GM12891 (cell line): ENCODE measurements around the gene MLC1.

Source experiments
- DNase-seq: peaks from one replicate; pipeline ENCODE4 v3.0.0; 2011; ENCODE audit warnings: low spot score; ENCODE audit not compliant: insufficient read length
- FAIRE-seq: peaks from 2 replicates; lab custom pipeline; 2011; peaks lifted over from hg19 to GRCh38; lab: Jason Lieb, UNC
- PAX5 ChIP-seq: IDR thresholded peaks from 2 replicates; pipeline ENCODE4 v1.6.1; 2011; ENCODE audit warnings: low read length, moderate library complexity, mild to moderate bottlenecking; ENCODE audit not compliant: insufficient read depth, severe bottlenecking
- POLR2A ChIP-seq: IDR thresholded peaks from 2 replicates; pipeline ENCODE4 v1.6.1; 2011; ENCODE audit warnings: low read depth, low read length, control low read depth
- POLR2AphosphoS5 ChIP-seq: IDR thresholded peaks from 2 replicates; pipeline ENCODE4 v1.6.1; 2011; ENCODE audit warnings: low read depth, low read length, control low read depth
- POU2F2 ChIP-seq: IDR thresholded peaks from 2 replicates; pipeline ENCODE4 v1.6.1; 2011; ENCODE audit warnings: low read depth, mild to moderate bottlenecking, control low read depth, low read length, moderate library complexity
- SPI1 ChIP-seq: IDR thresholded peaks from 2 replicates; pipeline ENCODE4 v1.6.1; 2011; ENCODE audit warnings: low read depth, low read length, control low read depth
- TAF1 ChIP-seq: IDR thresholded peaks from 2 replicates; pipeline ENCODE4 v1.6.1; 2011; ENCODE audit warnings: low read depth, low read length, control low read depth

Gene MLC1

DNA sequence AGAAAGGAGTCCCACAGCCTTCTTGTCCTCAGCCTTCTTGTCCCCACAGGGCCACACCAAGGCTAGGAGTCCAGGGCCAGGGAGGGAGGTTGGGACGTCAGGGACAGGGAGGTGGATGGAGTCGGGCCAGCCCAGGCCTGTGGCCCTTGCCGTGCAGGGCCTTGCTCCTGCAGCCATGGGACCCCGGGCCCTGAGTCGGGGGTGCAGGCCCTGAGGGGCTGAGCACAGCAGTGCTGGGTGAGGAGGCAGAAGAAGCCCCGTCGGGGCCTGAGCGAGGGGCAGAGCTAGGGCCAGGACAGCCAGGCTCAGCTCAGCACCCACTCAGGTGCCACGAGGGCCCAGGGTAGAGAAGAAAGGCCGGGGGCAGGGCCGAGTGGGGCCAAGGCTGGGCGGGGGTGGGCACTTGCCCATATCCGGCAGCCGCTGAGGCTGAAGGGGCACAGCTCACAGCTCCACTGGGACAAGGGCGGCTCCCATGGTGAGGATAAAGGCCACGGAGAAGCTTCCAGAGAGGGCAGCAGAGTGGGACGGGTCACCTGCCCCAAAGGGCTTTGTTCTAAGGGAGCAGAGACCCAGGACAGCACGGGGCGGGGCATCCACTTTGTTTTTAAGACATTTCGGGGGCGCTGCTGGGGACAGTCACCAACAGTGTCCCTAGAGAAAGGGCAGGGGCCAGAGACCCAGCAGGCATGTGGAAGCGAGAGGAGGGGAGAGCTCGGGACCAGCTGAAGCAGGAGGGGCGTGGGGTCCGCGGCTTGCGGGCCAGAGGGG, 3.6 kb downstream of the MLC1 start:
- FAIRE-seq (no peak), DNase-seq (no peak)
- TF ChIP-seq PAX5 (no peak), POU2F2 (no peak), POLR2AphosphoS5 (no peak)

DNA sequence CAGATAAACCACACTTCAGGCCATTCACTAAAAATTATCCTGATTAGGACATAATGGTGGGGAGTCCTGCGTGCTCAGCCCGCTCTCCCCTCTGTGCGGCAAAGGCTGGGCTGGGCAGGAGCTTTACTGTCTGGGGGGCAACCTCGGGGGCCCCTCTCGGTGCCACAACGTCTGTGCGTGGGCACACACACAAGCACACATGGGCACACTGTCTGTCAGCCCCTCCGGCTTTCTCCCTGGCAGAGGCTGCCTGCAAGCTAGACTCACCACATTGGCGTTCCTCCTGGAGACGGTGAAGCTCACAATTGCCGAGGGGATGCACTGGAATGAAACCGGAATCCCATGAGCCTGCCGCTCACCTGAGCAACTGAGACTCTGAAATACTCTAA, 5.2 kb downstream of the MLC1 start:
- no peak for DNase-seq
- TF ChIP-seq POLR2A (no peak), TAF1 (no peak), POU2F2 (no peak), POLR2AphosphoS5 (no peak), PAX5 (no peak), SPI1 (no peak)
- no peak for FAIRE-seq

DNA sequence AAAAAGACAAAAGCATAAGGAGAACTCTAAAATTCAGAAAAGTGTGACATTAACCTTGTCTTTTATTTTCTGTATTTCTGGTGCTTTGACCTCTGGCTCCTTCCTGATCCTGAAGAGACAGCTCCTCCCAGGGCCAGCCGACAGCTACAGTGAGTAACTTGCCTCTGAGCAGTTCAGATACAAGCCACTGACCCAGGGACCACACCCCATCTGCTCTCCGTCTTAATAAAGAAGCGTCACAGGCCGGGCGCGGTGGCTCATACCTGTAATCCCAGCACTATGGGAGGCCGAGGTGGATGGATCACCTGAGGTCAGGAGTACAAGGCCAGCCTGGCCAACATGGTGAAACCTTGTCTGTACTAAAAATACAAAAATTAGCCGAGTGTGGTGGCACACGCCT, 6.5 kb downstream of the MLC1 start:
- no peak for DNase-seq
- no peak for FAIRE-seq
- TF ChIP-seq POLR2A (no peak), SPI1 (no peak), POU2F2 (no peak), PAX5 (no peak), TAF1 (no peak), POLR2AphosphoS5 (no peak)

DNA sequence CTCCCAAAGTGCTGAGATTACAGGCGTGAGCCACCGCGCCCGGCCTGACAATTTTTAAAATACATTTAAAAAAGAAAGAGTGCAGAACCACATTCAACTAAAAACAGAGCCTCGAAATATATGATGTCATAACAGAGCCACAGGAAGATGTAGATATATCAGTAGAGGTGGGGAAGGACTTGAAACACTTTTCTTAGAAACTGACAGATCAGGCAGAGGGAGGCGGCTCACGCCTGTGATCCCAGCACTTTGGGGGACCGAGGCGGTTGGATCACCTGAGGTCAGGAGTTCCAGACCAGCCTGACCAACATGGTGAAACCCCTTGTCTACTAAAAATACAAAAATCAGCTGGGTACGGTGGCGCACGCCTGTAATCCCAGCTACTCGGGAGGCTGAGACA, 7.0 kb downstream of the MLC1 start:
- DNase-seq, result no peak
- TF ChIP-seq TAF1, result no peak
- no peak for TF ChIP-seq SPI1
- TF ChIP-seq POLR2AphosphoS5, result no peak
- no peak for TF ChIP-seq POLR2A

DNA sequence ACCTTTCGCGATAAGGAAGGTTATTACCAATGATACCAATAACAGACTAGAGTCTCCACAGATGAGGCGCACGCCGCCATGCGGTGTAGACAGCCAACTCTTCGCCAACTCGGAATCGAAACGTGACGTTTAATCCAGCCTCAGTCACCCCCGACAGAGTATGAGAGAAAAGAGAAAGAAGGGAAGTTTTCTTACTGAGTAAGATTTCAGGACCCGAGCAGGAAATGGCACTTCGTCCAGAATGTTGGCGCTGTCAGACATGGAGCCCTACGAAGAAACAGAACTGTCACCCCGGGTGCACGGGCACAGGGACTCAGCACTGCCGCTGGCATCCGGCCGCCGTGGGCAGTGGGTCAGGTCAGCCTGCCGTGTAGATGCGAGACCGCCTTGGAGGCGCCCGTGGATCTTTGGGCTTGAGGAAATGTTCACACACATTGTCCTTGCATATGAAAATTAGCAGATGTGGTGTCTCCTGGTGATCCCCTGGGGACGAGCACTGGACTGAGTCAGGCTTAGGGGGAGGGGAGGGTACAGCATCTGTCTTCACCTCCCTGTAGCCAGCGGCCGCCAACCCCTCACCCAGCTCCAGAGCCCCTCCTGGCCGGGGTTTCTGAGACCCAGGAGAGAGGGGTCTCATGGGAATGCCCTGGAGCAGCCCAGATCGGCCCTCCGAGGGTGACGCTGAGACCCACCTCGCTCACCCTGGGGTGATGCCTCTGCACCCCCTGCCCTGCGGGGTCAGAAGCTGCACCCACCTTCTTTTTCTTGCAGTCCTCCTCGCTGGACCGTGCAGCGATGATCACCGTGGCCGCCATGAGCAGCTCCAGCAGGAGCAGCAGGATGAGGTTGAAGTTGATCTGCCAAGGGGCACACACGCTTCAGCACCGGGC, 8.3 kb downstream of the MLC1 start:
- DNase-seq, result no peak
- FAIRE-seq, result no peak
- TF ChIP-seq SPI1 (no peak), POU2F2 (no peak), TAF1 (no peak), POLR2AphosphoS5 (no peak), POLR2A (no peak), PAX5 (no peak)

More for the DNA sequence above, 7.0 kb downstream of the MLC1 start:
- no peak for FAIRE-seq

DNA sequence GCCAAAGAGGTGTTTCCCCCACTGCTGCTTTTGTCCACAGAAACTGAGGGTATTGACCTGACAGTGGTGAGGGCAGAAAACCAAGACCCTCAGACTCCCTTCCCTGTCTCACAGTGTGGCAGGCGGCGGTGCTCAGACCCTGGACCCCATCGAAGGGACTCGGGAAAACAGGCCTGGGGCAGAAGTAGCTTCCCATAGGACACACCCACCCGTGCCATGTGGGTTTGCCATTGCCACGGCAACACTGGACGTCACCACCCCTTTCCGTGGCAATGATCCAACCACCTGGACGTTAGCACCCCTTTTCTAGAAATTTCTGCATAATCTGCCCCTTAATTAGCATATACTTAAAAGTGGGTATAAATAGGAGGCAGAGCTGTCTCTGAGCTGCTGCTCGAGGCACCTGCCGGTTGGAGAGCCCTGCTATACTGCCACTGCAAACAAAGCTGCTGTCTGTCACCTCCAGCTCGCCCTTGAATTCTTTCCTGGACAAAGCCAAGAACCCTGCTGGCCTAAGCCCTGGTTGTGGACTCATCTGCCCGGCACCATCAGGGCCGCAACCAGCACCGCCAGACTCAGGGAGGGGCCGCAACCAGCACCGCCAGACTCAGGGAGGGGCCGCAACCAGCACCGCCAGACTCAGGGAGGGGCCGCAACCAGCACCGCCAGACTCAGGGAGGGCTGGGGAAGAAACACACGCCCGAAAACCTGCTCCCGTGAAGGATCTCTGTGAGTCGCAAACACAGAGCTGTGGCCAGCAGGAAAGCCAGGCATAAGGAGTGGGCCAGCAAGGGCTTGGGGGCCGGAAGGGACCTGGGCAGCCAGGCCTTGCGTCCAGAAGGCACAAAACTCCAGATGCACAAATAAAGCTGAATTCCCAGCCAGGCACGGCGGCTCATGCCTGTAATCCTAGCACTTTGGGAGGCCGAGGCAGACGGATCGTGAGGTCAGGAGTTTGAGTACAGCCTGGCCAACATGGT, 10.4 kb downstream of the MLC1 start:
- DNase-seq, result no peak
- FAIRE-seq, result no peak

DNA sequence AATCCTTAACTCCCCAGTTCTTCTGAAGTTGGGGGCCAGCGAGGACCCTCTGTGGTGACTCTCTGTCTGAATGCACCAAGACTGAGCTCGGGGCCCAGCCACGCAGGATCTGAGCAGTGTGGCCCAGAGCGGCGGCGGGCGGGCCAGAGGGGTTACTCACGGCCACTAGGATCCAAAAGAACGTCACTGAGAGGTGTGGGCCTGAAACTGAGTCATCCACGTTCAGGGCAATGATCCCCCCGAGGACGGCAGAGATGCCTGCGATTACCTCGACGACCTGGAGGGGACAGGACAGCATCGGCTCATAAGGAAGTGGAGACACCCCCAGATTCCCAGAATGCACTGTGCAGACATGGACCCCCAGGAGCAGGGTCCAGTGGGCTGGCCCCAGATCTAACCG, 11.2 kb downstream of the MLC1 start:
- no peak for DNase-seq
- no peak for TF ChIP-seq POLR2A
- no peak for TF ChIP-seq POLR2AphosphoS5
- no peak for TF ChIP-seq PAX5
- no peak for TF ChIP-seq POU2F2
- no peak for TF ChIP-seq TAF1
- TF ChIP-seq SPI1, result no peak
- no peak for FAIRE-seq

More for the DNA sequence above, 10.4 kb downstream of the MLC1 start:
- TF ChIP-seq POLR2A (no peak), PAX5 (no peak), SPI1 (no peak)

DNA sequence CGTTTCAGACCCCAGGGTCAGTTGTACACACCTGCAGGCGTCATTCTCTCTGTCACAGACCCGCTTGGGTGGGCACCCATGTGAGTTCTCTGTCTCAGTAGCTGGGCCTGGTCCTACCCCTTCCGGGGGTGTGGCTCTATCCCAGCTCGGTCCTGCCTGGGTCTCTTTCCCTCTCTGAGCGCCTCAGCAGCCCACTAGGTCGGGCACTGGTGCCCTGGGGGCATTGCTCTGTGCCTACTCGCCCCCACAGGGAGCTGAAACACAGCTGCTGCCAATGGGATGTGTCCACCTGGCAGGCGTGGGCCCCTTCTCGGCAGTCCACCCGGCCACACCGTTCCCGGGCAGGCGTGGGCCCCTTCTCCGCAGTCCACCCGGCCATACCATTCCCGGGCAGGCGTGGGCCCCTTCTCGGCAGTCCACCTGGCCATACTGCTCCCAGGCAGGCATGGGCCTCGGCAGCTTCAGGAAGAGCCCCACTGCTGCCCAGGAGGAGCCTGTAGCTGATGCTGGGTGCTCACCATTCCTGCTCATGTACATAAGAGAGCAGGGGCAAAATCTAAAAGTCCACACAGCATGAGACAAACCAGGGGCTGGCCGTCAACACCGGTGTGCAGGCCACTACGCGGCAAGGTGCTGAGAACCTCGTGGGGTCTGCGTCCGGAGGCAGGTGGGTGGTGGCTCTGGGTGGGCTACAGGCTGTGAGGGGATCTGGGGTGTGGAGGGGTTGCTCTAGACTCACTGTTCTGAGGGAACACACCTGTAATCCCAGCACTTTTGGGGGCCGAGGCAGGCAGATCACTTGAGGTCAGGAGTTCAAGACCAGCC, 12.3 kb downstream of the MLC1 start:
- FAIRE-seq, result no peak
- TF ChIP-seq TAF1 (no peak), POLR2AphosphoS5 (no peak), POLR2A (no peak), POU2F2 (no peak), SPI1 (no peak), PAX5 (no peak)
- no peak for DNase-seq

DNA sequence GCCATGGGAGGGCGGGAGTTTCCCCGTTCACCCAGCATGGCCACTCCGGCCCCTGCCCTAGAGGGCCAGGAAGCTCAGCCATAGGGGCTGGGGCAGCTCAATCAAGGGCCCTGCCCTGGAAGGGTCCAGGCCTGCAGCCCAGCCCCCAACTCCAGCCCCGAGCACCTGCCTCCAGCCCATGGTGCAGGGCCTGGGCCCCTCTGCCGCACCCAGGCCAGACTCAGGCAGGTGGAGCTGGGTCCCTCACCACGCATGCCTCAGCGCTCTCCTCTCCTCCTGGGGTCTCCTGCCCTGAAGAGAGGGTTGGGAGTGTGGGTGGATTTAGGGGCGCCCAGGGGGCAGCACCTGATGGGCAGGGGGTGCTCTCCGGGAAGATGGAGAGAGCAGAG, 13.1 kb downstream of the MLC1 start:
- TF ChIP-seq POLR2A (no peak), POLR2AphosphoS5 (no peak), TAF1 (no peak), SPI1 (no peak)
- FAIRE-seq (no peak), DNase-seq (no peak)
